Activated naive CD8-positive, alpha-beta T cell treated with anti-CD3 and anti-CD28 coated beads for 36 hours (primary cell): Measurements from ENCODE around the gene PRDM16. TPM values are rescaled to one million over a fixed set of nuclear protein-coding genes. Genes with fewer than 3 reads are reported as not detected.

Experiments
- DNase-seq: peaks from one replicate; pipeline ENCODE4 v3.0.0; 2021
- H3K27ac Mint-ChIP-seq: one replicate; pipeline ENCODE4 v1.8.0; 2022; ENCODE audit warnings: mild to moderate bottlenecking, moderate library complexity, mixed read lengths
- H3K27me3 Mint-ChIP-seq: one replicate; pipeline ENCODE4 v1.8.0; 2022; ENCODE audit warnings: mild to moderate bottlenecking, mixed read lengths
- H3K36me3 Mint-ChIP-seq: one replicate; pipeline ENCODE4 v1.8.0; 2021; ENCODE audit warnings: mild to moderate bottlenecking, mixed read lengths
- H3K4me1 Mint-ChIP-seq: one replicate; pipeline ENCODE4 v1.8.0; 2021; ENCODE audit warnings: mixed read lengths
- H3K4me3 Mint-ChIP-seq: one replicate; pipeline ENCODE4 v1.8.0; 2022; ENCODE audit warnings: mild to moderate bottlenecking, moderate library complexity, mixed read lengths
- H3K9me3 Mint-ChIP-seq: one replicate; pipeline ENCODE4 v1.8.0; 2022; ENCODE audit warnings: mixed read lengths
- total RNA-seq, 2 experiments: library from RNA; stranded (reverse); gene quantifications; one replicate each; pipeline ENCODE4 v1.2.3, GENCODE V29; 2021

The PRDM16 gene
- total RNA-seq, 2 experiments from 2014 or later, result 0.06 to 0.12 TPM

- H3K4me3 Mint-ChIP-seq, result no peak overlapping the region
- H3K4me1 Mint-ChIP-seq, result no peaks in the 10 kb centered on the region
- no peak overlapping the region for H3K27ac Mint-ChIP-seq
- H3K36me3 Mint-ChIP-seq, result no peaks in the 10 kb centered on the region
- no peak for DNase-seq
- H3K9me3 Mint-ChIP-seq, result no peaks in the 10 kb centered on the region
- H3K27me3 Mint-ChIP-seq, result peaks cover 3% of the 10 kb centered on the region
Observed at GRCh38 chr1:3384407-3384806, 315.4 kb downstream of the PRDM16 start.

GRCh38 chr1:3386205-3387002 is 317.4 kb downstream of the PRDM16 start:
- DNase-seq, result no peak
- no peaks in the 10 kb centered on the region for H3K4me1 Mint-ChIP-seq

GRCh38 chr1:3387401-3387800 is 318.4 kb downstream of the PRDM16 start:
- H3K9me3 Mint-ChIP-seq, result no peaks in the 10 kb centered on the region
- no peak overlapping the region for H3K4me3 Mint-ChIP-seq
- DNase-seq, result no peak
- H3K36me3 Mint-ChIP-seq, result no peaks in the 10 kb centered on the region
- no peak overlapping the region for H3K27ac Mint-ChIP-seq
- no peaks in the 10 kb centered on the region for H3K4me1 Mint-ChIP-seq
- peaks cover 6% of the 10 kb centered on the region for H3K27me3 Mint-ChIP-seq

More at GRCh38 chr1:3386205-3387002, 317.4 kb downstream of the PRDM16 start:
- Mint-ChIP-seq H3K27me3 (peaks cover 3% of the 10 kb centered on the region), H3K36me3 (no peaks in the 10 kb centered on the region), H3K9me3 (no peaks in the 10 kb centered on the region), H3K4me3 (no peak overlapping the region), H3K27ac (no peak overlapping the region)

GRCh38 chr1:3389093-3389833 is 320.3 kb downstream of the PRDM16 start:
- no peak overlapping the region for H3K27ac Mint-ChIP-seq
- no peak for DNase-seq
- no peak overlapping the region for H3K4me3 Mint-ChIP-seq
- H3K9me3 Mint-ChIP-seq, result no peaks in the 10 kb centered on the region
- peaks cover 19% of the 10 kb centered on the region for H3K27me3 Mint-ChIP-seq
- H3K36me3 Mint-ChIP-seq, result no peaks in the 10 kb centered on the region
- no peaks in the 10 kb centered on the region for H3K4me1 Mint-ChIP-seq

- no peaks in the 10 kb centered on the region for H3K36me3 Mint-ChIP-seq
- H3K4me1 Mint-ChIP-seq, result no peaks in the 10 kb centered on the region
- H3K4me3 Mint-ChIP-seq, result no peak overlapping the region
- no peak overlapping the region for H3K27ac Mint-ChIP-seq
- no peaks in the 10 kb centered on the region for H3K9me3 Mint-ChIP-seq
- H3K27me3 Mint-ChIP-seq, result peaks cover 27% of the 10 kb centered on the region
- no peak for DNase-seq
Observed at GRCh38 chr1:3390291-3390690, 321.3 kb downstream of the PRDM16 start.

GRCh38 chr1:3391711-3392110 is 322.7 kb downstream of the PRDM16 start:
- H3K9me3 Mint-ChIP-seq, result no peaks in the 10 kb centered on the region
- no peak overlapping the region for H3K27ac Mint-ChIP-seq
- H3K4me1 Mint-ChIP-seq, result no peaks in the 10 kb centered on the region
- no peak overlapping the region for H3K4me3 Mint-ChIP-seq
- DNase-seq, result no peak
- no peaks in the 10 kb centered on the region for H3K36me3 Mint-ChIP-seq
- H3K27me3 Mint-ChIP-seq, result peaks cover 37% of the 10 kb centered on the region

GRCh38 chr1:3393024-3393986 is 324.3 kb downstream of the PRDM16 start:
- Mint-ChIP-seq H3K27me3 (peaks cover 37% of the 10 kb centered on the region), H3K36me3 (no peaks in the 10 kb centered on the region), H3K4me1 (no peaks in the 10 kb centered on the region), H3K4me3 (no peak overlapping the region), H3K9me3 (no peaks in the 10 kb centered on the region), H3K27ac (no peak overlapping the region)
- no peak for DNase-seq

- no peaks in the 10 kb centered on the region for H3K36me3 Mint-ChIP-seq
- no peaks in the 10 kb centered on the region for H3K9me3 Mint-ChIP-seq
- H3K4me3 Mint-ChIP-seq, result no peak overlapping the region
- H3K27me3 Mint-ChIP-seq, result peaks cover 37% of the 10 kb centered on the region
- H3K27ac Mint-ChIP-seq, result no peak overlapping the region
- no peak for DNase-seq
- no peaks in the 10 kb centered on the region for H3K4me1 Mint-ChIP-seq
Observed at GRCh38 chr1:3393987-3394920, 325.3 kb downstream of the PRDM16 start.

- Mint-ChIP-seq H3K9me3 (no peaks in the 10 kb centered on the region), H3K27me3 (peaks cover 37% of the 10 kb centered on the region), H3K4me1 (no peaks in the 10 kb centered on the region), H3K36me3 (no peaks in the 10 kb centered on the region), H3K27ac (no peak overlapping the region), H3K4me3 (no peak overlapping the region)
- DNase-seq, result no peak
Observed at GRCh38 chr1:3396411-3396810, 327.4 kb downstream of the PRDM16 start.

- H3K9me3 Mint-ChIP-seq, result no peaks in the 10 kb centered on the region
- H3K4me3 Mint-ChIP-seq, result no peak overlapping the region
- H3K27me3 Mint-ChIP-seq, result peaks cover 32% of the 10 kb centered on the region
- H3K27ac Mint-ChIP-seq, result no peak overlapping the region
- DNase-seq, result no peak
- H3K36me3 Mint-ChIP-seq, result no peaks in the 10 kb centered on the region
- H3K4me1 Mint-ChIP-seq, result no peaks in the 10 kb centered on the region
Observed at GRCh38 chr1:3397311-3397710, 328.3 kb downstream of the PRDM16 start.

- H3K27ac Mint-ChIP-seq, result no peak overlapping the region
- peaks cover 20% of the 10 kb centered on the region for H3K27me3 Mint-ChIP-seq
- no peak for DNase-seq
- no peaks in the 10 kb centered on the region for H3K4me1 Mint-ChIP-seq
- H3K9me3 Mint-ChIP-seq, result no peaks in the 10 kb centered on the region
- H3K36me3 Mint-ChIP-seq, result no peaks in the 10 kb centered on the region
- no peak overlapping the region for H3K4me3 Mint-ChIP-seq
Observed at GRCh38 chr1:3398396-3399140, 329.6 kb downstream of the PRDM16 start.

GRCh38 chr1:3399732-3400131 is 330.7 kb downstream of the PRDM16 start:
- no peaks in the 10 kb centered on the region for H3K36me3 Mint-ChIP-seq
- no peaks in the 10 kb centered on the region for H3K4me1 Mint-ChIP-seq

GRCh38 chr1:3401585-3402257 is 332.7 kb downstream of the PRDM16 start:
- Mint-ChIP-seq H3K9me3 (no peaks in the 10 kb centered on the region), H3K4me3 (no peak overlapping the region), H3K27ac (no peak overlapping the region), H3K27me3 (no peaks in the 10 kb centered on the region), H3K4me1 (no peaks in the 10 kb centered on the region), H3K36me3 (no peaks in the 10 kb centered on the region)
- no peak for DNase-seq

More at GRCh38 chr1:3399732-3400131, 330.7 kb downstream of the PRDM16 start:
- Mint-ChIP-seq H3K9me3 (no peaks in the 10 kb centered on the region), H3K27ac (no peak overlapping the region), H3K27me3 (peaks cover 15% of the 10 kb centered on the region), H3K4me3 (no peak overlapping the region)
- DNase-seq, result no peak
